HG03457 (cell line): ENCODE data around the gene TAF11L5.
"Not testable (repeated sequence)": the region's sequence is repeated elsewhere in the genome, so short reads cannot be mapped to it uniquely, and the experiment has no call there.

ENCODE experiments used
- ATAC-seq: cut with Tn5 transposase; IDR thresholded peaks from one replicate; pipeline ENCODE4 v1.9.1; 2021; ENCODE audit warnings: moderate number of reproducible peaks; ENCODE audit not compliant: unreplicated experiment

The TAF11L5 gene

GRCh38 chr5:17524935-17525334, at the start of gene TAF11L5:
Gene TAF11L5 (plus strand): TSS chr5:17525235.
- ATAC-seq, result not testable (repeated sequence)

GRCh38 chr5:17477043-17477442, 48.0 kb upstream of the TAF11L5 start:
- ATAC-seq, result no peak

- ATAC-seq, result no peak
These were observed 47.3 kb upstream of the TAF11L5 start for GRCh38 chr5:17477573-17478265.

- no peak for ATAC-seq
These were observed 43.7 kb upstream of the TAF11L5 start for GRCh38 chr5:17481378-17481777.

GRCh38 chr5:17482790-17483189, 42.2 kb upstream of the TAF11L5 start:
- no peak for ATAC-seq

GRCh38 chr5:17486464-17487173, 38.4 kb upstream of the TAF11L5 start:
- not testable (repeated sequence) for ATAC-seq

- ATAC-seq, result no peak
These were observed 37.9 kb upstream of the TAF11L5 start for GRCh38 chr5:17487174-17487512.

GRCh38 chr5:17491257-17491656, 33.8 kb upstream of the TAF11L5 start:
- not testable (repeated sequence) for ATAC-seq

GRCh38 chr5:17492770-17493169, 32.3 kb upstream of the TAF11L5 start:
- ATAC-seq, result no peak

- ATAC-seq, result no peak
These were observed 27.6 kb upstream of the TAF11L5 start for GRCh38 chr5:17497446-17497845.

GRCh38 chr5:17497931-17498330, 27.1 kb upstream of the TAF11L5 start, which contains the start of gene TAF11L2:
Gene TAF11L2 (plus strand): TSS chr5:17498231.
- ATAC-seq, result not testable (repeated sequence)

GRCh38 chr5:17511775-17512325, 13.2 kb upstream of the TAF11L5 start:
- ATAC-seq, result no peak

- not testable (repeated sequence) for ATAC-seq
These were observed 7.5 kb upstream of the TAF11L5 start for GRCh38 chr5:17517526-17517925.

GRCh38 chr5:17518067-17518466, 7.0 kb upstream of the TAF11L5 start, which contains the start of gene TAF11L3:
Gene TAF11L3 (plus strand): TSS chr5:17518367.
- not testable (repeated sequence) for ATAC-seq

- not testable (repeated sequence) for ATAC-seq
These were observed 5.5 kb upstream of the TAF11L5 start for GRCh38 chr5:17519508-17519907.

GRCh38 chr5:17521501-17521900, 3.5 kb upstream of the TAF11L5 start, which contains the start of gene TAF11L4:
Gene TAF11L4 (plus strand): TSS chr5:17521801.
- not testable (repeated sequence) for ATAC-seq

- ATAC-seq, result not testable (repeated sequence)
These were observed 1.5 kb downstream of the TAF11L5 start for GRCh38 chr5:17526504-17526903.

GRCh38 chr5:17528369-17528768, 3.3 kb downstream of the TAF11L5 start, which contains the start of gene TAF11L6:
Gene TAF11L6 (plus strand): TSS chr5:17528669.
- not testable (repeated sequence) for ATAC-seq
